D721Med (cell line): ENCODE measurements around the gene CSK.
"Not testable (repeated sequence)": the region's sequence is repeated elsewhere in the genome, so short reads cannot be mapped to it uniquely, and the experiment has no call there.

Experiments used
- DNase-seq: peaks from one replicate; pipeline ENCODE4 v3.0.0; 2011; ENCODE audit warnings: low spot score; ENCODE audit not compliant: insufficient read length
- FAIRE-seq: peaks from 2 replicates; lab custom pipeline; 2011; peaks lifted over from hg19 to GRCh38; lab: Jason Lieb, UNC
- TF ChIP-seq, protein P1 (sequence below): IDR thresholded peaks from 2 replicates; pipeline ENCODE4 v1.5.1; 2012; ENCODE audit warnings: mild to moderate bottlenecking, control low read depth; ENCODE audit not compliant: insufficient read depth; ENCODE audit errors: missing control alignments

Gene CSK

GRCh38 chr15:74783808-74784175 lies 1.9 kb downstream of the CSK start:
- DNase-seq (no peak), FAIRE-seq (no peak)
- TF ChIP-seq, protein P1, sequence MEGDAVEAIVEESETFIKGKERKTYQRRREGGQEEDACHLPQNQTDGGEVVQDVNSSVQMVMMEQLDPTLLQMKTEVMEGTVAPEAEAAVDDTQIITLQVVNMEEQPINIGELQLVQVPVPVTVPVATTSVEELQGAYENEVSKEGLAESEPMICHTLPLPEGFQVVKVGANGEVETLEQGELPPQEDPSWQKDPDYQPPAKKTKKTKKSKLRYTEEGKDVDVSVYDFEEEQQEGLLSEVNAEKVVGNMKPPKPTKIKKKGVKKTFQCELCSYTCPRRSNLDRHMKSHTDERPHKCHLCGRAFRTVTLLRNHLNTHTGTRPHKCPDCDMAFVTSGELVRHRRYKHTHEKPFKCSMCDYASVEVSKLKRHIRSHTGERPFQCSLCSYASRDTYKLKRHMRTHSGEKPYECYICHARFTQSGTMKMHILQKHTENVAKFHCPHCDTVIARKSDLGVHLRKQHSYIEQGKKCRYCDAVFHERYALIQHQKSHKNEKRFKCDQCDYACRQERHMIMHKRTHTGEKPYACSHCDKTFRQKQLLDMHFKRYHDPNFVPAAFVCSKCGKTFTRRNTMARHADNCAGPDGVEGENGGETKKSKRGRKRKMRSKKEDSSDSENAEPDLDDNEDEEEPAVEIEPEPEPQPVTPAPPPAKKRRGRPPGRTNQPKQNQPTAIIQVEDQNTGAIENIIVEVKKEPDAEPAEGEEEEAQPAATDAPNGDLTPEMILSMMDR: no peak

GRCh38 chr15:74784426-74785193 lies 2.7 kb downstream of the CSK start:
- DNase-seq (no peak), FAIRE-seq (no peak)
- TF ChIP-seq, protein P1: no peak

GRCh38 chr15:74785194-74786032 lies 3.5 kb downstream of the CSK start:
- FAIRE-seq: no peak
- TF ChIP-seq, protein P1: no peak
- no peak for DNase-seq

- not testable (repeated sequence) for FAIRE-seq, DNase-seq
Observed at GRCh38 chr15:74786081-74786480, 4.2 kb downstream of the CSK start.

DNA sequence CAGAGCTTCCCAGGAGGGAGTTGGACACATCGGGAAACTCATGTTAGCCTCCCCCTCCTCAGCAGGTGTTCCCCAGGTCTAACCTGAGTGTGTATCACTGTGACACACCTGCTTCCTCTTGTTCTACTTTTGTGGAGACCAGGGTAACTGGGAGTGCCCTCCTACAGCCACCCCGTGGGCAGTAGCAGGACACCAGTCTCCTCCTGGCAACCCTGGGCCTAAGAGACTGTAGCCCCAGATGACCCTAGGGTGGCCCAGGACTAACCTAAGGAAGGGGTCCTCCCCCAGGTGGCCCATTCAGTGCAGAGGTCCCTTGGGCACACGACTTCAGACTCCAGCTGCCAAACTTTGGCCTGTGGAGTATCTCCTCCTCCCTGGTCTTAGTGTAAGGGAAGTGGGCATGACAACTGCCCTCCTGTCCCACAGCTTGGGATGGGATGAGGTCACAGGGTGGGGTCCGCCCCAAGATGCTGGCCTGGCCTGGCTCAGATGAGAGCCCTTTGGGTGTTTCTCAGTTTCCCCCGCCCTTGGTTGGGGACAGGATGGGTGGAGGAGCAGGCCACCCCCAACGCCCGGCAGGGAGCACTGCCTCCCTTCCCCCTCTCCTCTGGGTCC lies 4.8 kb downstream of the CSK start:
- TF ChIP-seq, protein P1: no peak
- DNase-seq (no peak), FAIRE-seq (no peak)

- FAIRE-seq (no peak), DNase-seq (no peak)
- TF ChIP-seq, protein P1: peak; percentile 0
Observed at GRCh38 chr15:74787251-74788041, 5.6 kb downstream of the CSK start.
